Erythroblast (primary cell): Measurements from ENCODE around the gene IKBKG.
"Not testable (repeated sequence)": the region's sequence is repeated elsewhere in the genome, so short reads cannot be mapped to it uniquely, and the experiment has no call there.

Source experiments
- GATA1 ChIP-seq: IDR thresholded peaks from 2 replicates; pipeline ENCODE4 v1.6.1; 2011; ENCODE audit warnings: low read depth, mild to moderate bottlenecking, control low read depth, low read length, moderate library complexity
- POLR2A ChIP-seq: IDR thresholded peaks from 2 replicates; pipeline ENCODE4 v1.6.1; 2011; ENCODE audit warnings: mild to moderate bottlenecking, low read length

DNA sequence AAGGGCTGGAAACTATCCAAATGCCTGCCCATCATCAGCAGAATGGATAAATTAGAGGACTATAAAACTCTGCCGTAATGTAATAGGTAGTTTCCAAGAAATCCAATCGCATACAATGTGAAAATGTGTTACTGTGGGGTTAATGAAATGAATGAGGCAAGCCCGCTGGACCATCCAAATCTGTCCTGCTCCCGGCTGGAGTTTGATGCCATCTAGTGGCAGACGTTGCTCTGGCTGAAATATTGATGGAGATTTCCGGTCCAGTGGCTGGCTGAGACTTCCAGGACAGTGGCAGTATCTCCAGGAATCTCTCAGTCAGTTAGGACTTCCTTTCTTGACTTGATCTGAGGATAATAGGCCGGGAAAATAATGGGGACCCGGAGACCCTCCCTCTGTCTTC lies 35.6 kb downstream of the IKBKG start:
- TF ChIP-seq POLR2A, GATA1: not testable (repeated sequence)
